ENCODE measurements around the gene RAB1A. TPM values are rescaled to one million over a fixed set of nuclear protein-coding genes. Genes with fewer than 3 reads are reported as not detected.

Gene RAB1A
- total RNA-seq, 1 experiment from 2014 or later = 207 TPM

- no TSS peak for BruUV-seq (replicated peaks)
- Mint-ChIP-seq H3K36me3 (ENCODE audit: insufficient read depth, unreplicated experiment) (peaks cover 72% of the 10 kb centered on the region), H3K27me3 (ENCODE audit: insufficient read depth, unreplicated experiment) (no peaks in the 10 kb centered on the region), H3K27ac (ENCODE audit: unreplicated experiment) (no peak overlapping the region), H3K9me3 (ENCODE audit: unreplicated experiment) (no peaks in the 10 kb centered on the region), H3K4me3 (ENCODE audit: unreplicated experiment) (no peak overlapping the region), H3K4me1 (ENCODE audit: low read depth, unreplicated experiment) (peaks cover 9% of the 10 kb centered on the region)
- Histone ChIP-seq H3K27me3 (replicated peaks; ENCODE audit: control insufficient read depth, insufficient read depth, low read length) (no peaks in the 10 kb centered on the region), H3K9me3 (no peaks in the 10 kb centered on the region), H3K4me3 (ENCODE audit: low read depth, low read length) (no peak overlapping the region), H3K4me1 (peaks cover 8% of the 10 kb centered on the region), H3K36me3 (ENCODE audit: control insufficient read depth, insufficient read depth, low read length) (peaks cover 7% of the 10 kb centered on the region)
- no peak for TF ChIP-seq CTCF (IDR thresholded peaks at IDR 0.05; ENCODE audit: insufficient read depth in 1 of 2, low read depth in 1 of 2, low read length in 1 of 2, severe bottlenecking in 1 of 2, unreplicated experiment in 1 of 2)
- POLR2A ChIA-PET = no interaction called here
- DNase-seq = no peak
- CTCF ChIA-PET = interaction anchor here (0.6 to 2.4 kb wide), 4 partner anchors 97 to 233 kb away, joined by 3 to 14 read pairs (median 4); no protein-coding TSS in a partner anchor
- intact Hi-C loops (cut with micrococcal nuclease; ENCODE audit: unreplicated experiment) = no loop called here
Measured at GRCh38 chr2:65072181-65072970, 57.5 kb downstream of the RAB1A start.

GRCh38 chr2:65071499-65072180 is 58.3 kb downstream of the RAB1A start:
- no peaks in the 10 kb centered on the region for H3K9me3 ChIP-seq
- DNase-seq = peak in 1 of 2 experiments; percentile 50
- no peak overlapping the region for H3K27ac Mint-ChIP-seq (ENCODE audit: unreplicated experiment)
- H3K4me3 ChIP-seq (ENCODE audit: low read depth, low read length) = no peak overlapping the region
- H3K36me3 ChIP-seq (ENCODE audit: control insufficient read depth, insufficient read depth, low read length) = peaks cover 7% of the 10 kb centered on the region
- H3K27me3 ChIP-seq (replicated peaks; ENCODE audit: control insufficient read depth, insufficient read depth, low read length) = no peaks in the 10 kb centered on the region
- intact Hi-C loops (cut with micrococcal nuclease; ENCODE audit: unreplicated experiment) = no loop called here
- no peaks in the 10 kb centered on the region for H3K27me3 Mint-ChIP-seq (ENCODE audit: insufficient read depth, unreplicated experiment)
- peaks cover 67% of the 10 kb centered on the region for H3K36me3 Mint-ChIP-seq (ENCODE audit: insufficient read depth, unreplicated experiment)
- H3K9me3 Mint-ChIP-seq (ENCODE audit: unreplicated experiment) = no peaks in the 10 kb centered on the region
- H3K4me1 ChIP-seq = peaks cover 8% of the 10 kb centered on the region
- peaks cover 9% of the 10 kb centered on the region for H3K4me1 Mint-ChIP-seq (ENCODE audit: low read depth, unreplicated experiment)
- TF ChIP-seq CTCF (IDR thresholded peaks at IDR 0.05; ENCODE audit: insufficient read depth in 1 of 2, low read depth in 1 of 2, low read length in 1 of 2, severe bottlenecking in 1 of 2, unreplicated experiment in 1 of 2) = peak; percentile 18 to 20
- BruUV-seq (replicated peaks) = no TSS peak
- ChIA-PET CTCF (interaction anchor here (0.6 to 2.4 kb wide), 5 partner anchors 28 to 232 kb away, joined by 3 to 14 read pairs (median 4); no protein-coding TSS in a partner anchor), POLR2A (interaction anchor here (0.6 kb wide), 1 partner anchor 58 kb away, joined by 3 read pairs; the partner anchor contains the start of gene RAB1A)
- H3K4me3 Mint-ChIP-seq (ENCODE audit: unreplicated experiment) = no peak overlapping the region

GRCh38 chr2:65070856-65071255 is 59.0 kb downstream of the RAB1A start:
- peaks cover 2% of the 10 kb centered on the region; the same call in 1 of the 2 replicates for H3K4me1 ChIP-seq
- BruUV-seq (replicated peaks) = no TSS peak
- intact Hi-C loops (cut with micrococcal nuclease; ENCODE audit: unreplicated experiment) = no loop called here
- ChIA-PET CTCF (interaction anchor here (0.6 to 2.4 kb wide), 3 partner anchors 29 to 116 kb away, joined by 4 to 14 read pairs (median 10); no protein-coding TSS in a partner anchor), POLR2A (no interaction called here)
- no peaks in the 10 kb centered on the region for H3K9me3 Mint-ChIP-seq (ENCODE audit: unreplicated experiment)
- H3K36me3 Mint-ChIP-seq (ENCODE audit: insufficient read depth, unreplicated experiment) = peaks cover 62% of the 10 kb centered on the region
- no peak for TF ChIP-seq CTCF (IDR thresholded peaks at IDR 0.05; ENCODE audit: insufficient read depth in 1 of 2, low read depth in 1 of 2, low read length in 1 of 2, severe bottlenecking in 1 of 2, unreplicated experiment in 1 of 2)
- no peak overlapping the region for H3K27ac Mint-ChIP-seq (ENCODE audit: unreplicated experiment)
- no peak overlapping the region for H3K4me3 Mint-ChIP-seq (ENCODE audit: unreplicated experiment)
- H3K27me3 ChIP-seq (replicated peaks; ENCODE audit: control insufficient read depth, insufficient read depth, low read length) = no peaks in the 10 kb centered on the region
- H3K36me3 ChIP-seq (ENCODE audit: control insufficient read depth, insufficient read depth, low read length) = peaks cover 5% of the 10 kb centered on the region
- H3K4me3 ChIP-seq (ENCODE audit: low read depth, low read length) = no peak overlapping the region
- H3K27me3 Mint-ChIP-seq (ENCODE audit: insufficient read depth, unreplicated experiment) = no peaks in the 10 kb centered on the region
- H3K4me1 Mint-ChIP-seq (ENCODE audit: low read depth, unreplicated experiment) = peaks cover 4% of the 10 kb centered on the region
- no peaks in the 10 kb centered on the region for H3K9me3 ChIP-seq
- no peak for DNase-seq

Data from Caco-2 (cell line).